H1 (cell line): Measurements from ENCODE around the gene PAK5. TPM values are rescaled to one million over a fixed set of nuclear protein-coding genes. Genes with fewer than 3 reads are reported as not detected.

ENCODE experiments used
- MAFK ChIP-seq: IDR thresholded peaks from 2 replicates; pipeline ENCODE4 v1.6.1; 2012; ENCODE audit warnings: low read depth, mild to moderate bottlenecking, improper control_type of control experiment, low read length
- NANOG ChIP-seq: IDR thresholded peaks from 2 replicates; pipeline ENCODE4 v1.6.1; 2011; ENCODE audit warnings: low read length, low read depth, mild to moderate bottlenecking, inconsistent platforms; ENCODE audit not compliant: insufficient read depth, poor library complexity, severe bottlenecking
- YY1 ChIP-seq: IDR thresholded peaks from 2 replicates; pipeline ENCODE4 v1.6.1; 2011; ENCODE audit warnings: low read depth, mild to moderate bottlenecking, low read length
- polyA plus RNA-seq, 7 experiments: library from polyadenylated mRNA; depleted of rRNA in 3 of 7; stranded (reverse) in 5 of 7; unstranded in 2 of 7; fragments of >200 nt in 5 of 7; fragments of 200-250 nt in 2 of 7; gene quantifications; 1 replicate in 5 of 7; 2 replicates in 1 of 7; 4 replicates in 1 of 7; pipeline versions ENCODE4 v1.2.1 to v1.2.3, GENCODE V29; 2011 to 2013; ENCODE audit warnings: missing spikeins in 2 of 7, mixed read lengths in 2 of 7
- total RNA-seq: library from RNA; stranded (reverse); fragmentation: NEBNext Ultra II Directional; extraction: Animal tissue kit (Norgen Biotek cat#: 25700); gene quantifications from 2 replicates; pipeline ENCODE4 v1.2.1, GENCODE V29; 2021
- TF ChIP-seq, protein P1 (sequence below): fragments of 300-600 bp; sonication (generic); IDR thresholded peaks from 2 replicates; pipeline ENCODE4 v1.7.1; 2012; ENCODE audit warnings: low read length, moderate library complexity, mild to moderate bottlenecking, inconsistent platforms; ENCODE audit not compliant: insufficient replicate concordance

The PAK5 gene
- total and polyA plus RNA-seq, 2 of the 8 experiments (the other 6 are each of a cell fraction or from before 2014, with no cell fraction given) = 0.54 to 0.80 TPM

- TF ChIP-seq NANOG (no peak), MAFK (no peak), YY1 (no peak)
- TF ChIP-seq, protein P1, sequence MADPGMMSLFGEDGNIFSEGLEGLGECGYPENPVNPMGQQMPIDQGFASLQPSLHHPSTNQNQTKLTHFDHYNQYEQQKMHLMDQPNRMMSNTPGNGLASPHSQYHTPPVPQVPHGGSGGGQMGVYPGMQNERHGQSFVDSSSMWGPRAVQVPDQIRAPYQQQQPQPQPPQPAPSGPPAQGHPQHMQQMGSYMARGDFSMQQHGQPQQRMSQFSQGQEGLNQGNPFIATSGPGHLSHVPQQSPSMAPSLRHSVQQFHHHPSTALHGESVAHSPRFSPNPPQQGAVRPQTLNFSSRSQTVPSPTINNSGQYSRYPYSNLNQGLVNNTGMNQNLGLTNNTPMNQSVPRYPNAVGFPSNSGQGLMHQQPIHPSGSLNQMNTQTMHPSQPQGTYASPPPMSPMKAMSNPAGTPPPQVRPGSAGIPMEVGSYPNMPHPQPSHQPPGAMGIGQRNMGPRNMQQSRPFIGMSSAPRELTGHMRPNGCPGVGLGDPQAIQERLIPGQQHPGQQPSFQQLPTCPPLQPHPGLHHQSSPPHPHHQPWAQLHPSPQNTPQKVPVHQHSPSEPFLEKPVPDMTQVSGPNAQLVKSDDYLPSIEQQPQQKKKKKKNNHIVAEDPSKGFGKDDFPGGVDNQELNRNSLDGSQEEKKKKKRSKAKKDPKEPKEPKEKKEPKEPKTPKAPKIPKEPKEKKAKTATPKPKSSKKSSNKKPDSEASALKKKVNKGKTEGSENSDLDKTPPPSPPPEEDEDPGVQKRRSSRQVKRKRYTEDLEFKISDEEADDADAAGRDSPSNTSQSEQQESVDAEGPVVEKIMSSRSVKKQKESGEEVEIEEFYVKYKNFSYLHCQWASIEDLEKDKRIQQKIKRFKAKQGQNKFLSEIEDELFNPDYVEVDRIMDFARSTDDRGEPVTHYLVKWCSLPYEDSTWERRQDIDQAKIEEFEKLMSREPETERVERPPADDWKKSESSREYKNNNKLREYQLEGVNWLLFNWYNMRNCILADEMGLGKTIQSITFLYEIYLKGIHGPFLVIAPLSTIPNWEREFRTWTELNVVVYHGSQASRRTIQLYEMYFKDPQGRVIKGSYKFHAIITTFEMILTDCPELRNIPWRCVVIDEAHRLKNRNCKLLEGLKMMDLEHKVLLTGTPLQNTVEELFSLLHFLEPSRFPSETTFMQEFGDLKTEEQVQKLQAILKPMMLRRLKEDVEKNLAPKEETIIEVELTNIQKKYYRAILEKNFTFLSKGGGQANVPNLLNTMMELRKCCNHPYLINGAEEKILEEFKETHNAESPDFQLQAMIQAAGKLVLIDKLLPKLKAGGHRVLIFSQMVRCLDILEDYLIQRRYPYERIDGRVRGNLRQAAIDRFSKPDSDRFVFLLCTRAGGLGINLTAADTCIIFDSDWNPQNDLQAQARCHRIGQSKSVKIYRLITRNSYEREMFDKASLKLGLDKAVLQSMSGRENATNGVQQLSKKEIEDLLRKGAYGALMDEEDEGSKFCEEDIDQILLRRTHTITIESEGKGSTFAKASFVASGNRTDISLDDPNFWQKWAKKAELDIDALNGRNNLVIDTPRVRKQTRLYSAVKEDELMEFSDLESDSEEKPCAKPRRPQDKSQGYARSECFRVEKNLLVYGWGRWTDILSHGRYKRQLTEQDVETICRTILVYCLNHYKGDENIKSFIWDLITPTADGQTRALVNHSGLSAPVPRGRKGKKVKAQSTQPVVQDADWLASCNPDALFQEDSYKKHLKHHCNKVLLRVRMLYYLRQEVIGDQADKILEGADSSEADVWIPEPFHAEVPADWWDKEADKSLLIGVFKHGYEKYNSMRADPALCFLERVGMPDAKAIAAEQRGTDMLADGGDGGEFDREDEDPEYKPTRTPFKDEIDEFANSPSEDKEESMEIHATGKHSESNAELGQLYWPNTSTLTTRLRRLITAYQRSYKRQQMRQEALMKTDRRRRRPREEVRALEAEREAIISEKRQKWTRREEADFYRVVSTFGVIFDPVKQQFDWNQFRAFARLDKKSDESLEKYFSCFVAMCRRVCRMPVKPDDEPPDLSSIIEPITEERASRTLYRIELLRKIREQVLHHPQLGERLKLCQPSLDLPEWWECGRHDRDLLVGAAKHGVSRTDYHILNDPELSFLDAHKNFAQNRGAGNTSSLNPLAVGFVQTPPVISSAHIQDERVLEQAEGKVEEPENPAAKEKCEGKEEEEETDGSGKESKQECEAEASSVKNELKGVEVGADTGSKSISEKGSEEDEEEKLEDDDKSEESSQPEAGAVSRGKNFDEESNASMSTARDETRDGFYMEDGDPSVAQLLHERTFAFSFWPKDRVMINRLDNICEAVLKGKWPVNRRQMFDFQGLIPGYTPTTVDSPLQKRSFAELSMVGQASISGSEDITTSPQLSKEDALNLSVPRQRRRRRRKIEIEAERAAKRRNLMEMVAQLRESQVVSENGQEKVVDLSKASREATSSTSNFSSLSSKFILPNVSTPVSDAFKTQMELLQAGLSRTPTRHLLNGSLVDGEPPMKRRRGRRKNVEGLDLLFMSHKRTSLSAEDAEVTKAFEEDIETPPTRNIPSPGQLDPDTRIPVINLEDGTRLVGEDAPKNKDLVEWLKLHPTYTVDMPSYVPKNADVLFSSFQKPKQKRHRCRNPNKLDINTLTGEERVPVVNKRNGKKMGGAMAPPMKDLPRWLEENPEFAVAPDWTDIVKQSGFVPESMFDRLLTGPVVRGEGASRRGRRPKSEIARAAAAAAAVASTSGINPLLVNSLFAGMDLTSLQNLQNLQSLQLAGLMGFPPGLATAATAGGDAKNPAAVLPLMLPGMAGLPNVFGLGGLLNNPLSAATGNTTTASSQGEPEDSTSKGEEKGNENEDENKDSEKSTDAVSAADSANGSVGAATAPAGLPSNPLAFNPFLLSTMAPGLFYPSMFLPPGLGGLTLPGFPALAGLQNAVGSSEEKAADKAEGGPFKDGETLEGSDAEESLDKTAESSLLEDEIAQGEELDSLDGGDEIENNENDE = no peak
These were observed 39.1 kb upstream of the PAK5 start (continued) for GRCh38 chr20:9877932-9878495.
